K562 (cell line): ENCODE results near the gene PAIP1. TPM values are rescaled to one million over a fixed set of nuclear protein-coding genes. Genes with fewer than 3 reads are reported as not detected.

Experiments used
- C11orf30 ChIP-seq: fragments of 450-650 bp; IDR thresholded peaks from 2 replicates; pipeline ENCODE4 v1.6.1; 2016; ENCODE audit warnings: low read depth, mild to moderate bottlenecking
- CBX1 ChIP-seq: sonication (generic); IDR thresholded peaks from 2 replicates; pipeline ENCODE4 v1.6.1; 2016; ENCODE audit warnings: antibody characterized with exemption, low read depth, mild to moderate bottlenecking
- CBX2 ChIP-seq: fragments of 200-600 bp; sonication (generic); IDR thresholded peaks from one replicate; pipeline ENCODE4 v1.6.1; 2012; ENCODE audit warnings: mild to moderate bottlenecking, low read length, inconsistent platforms; ENCODE audit not compliant: insufficient read depth, poor library complexity, severe bottlenecking
- CCAR2 ChIP-seq: fragments of 200-400 bp; formaldehyde crosslinking; IDR thresholded peaks from 2 replicates; pipeline ENCODE4 v1.6.1; 2017; ENCODE audit warnings: mild to moderate bottlenecking, low read depth, low read length
- CREBBP ChIP-seq: IDR thresholded peaks from one replicate; pipeline ENCODE4 v1.6.1; 2012; ENCODE audit warnings: low read depth, mild to moderate bottlenecking, control low read depth, inconsistent platforms, low read length
- DMBX1 ChIP-seq: fragments of 250-450 bp; sonication (Bioruptor Pico); IDR thresholded peaks from 2 replicates; pipeline ENCODE4 v1.8.0; 2022; ENCODE audit warnings: inconsistent platforms, mild to moderate bottlenecking, moderate library complexity, borderline replicate concordance
- HDGF ChIP-seq: fragments of 450-650 bp; IDR thresholded peaks from 2 replicates; pipeline ENCODE4 v1.6.1; 2016
- HNRNPUL1 ChIP-seq: fragments of 200-400 bp; formaldehyde crosslinking; IDR thresholded peaks from 2 replicates; pipeline ENCODE4 v1.6.1; 2017; ENCODE audit warnings: low read length
- ILK ChIP-seq: fragments of 450-650 bp; IDR thresholded peaks from 2 replicates; pipeline ENCODE4 v1.6.1; 2016; ENCODE audit warnings: missing genetic modification characterization, low read depth, mild to moderate bottlenecking, missing compliant biosample characterization, moderate library complexity, borderline replicate concordance
- MAZ ChIP-seq, 2 experiments: fragments of 450-650 bp in 1 of 2; sonication (generic) in 1 of 2; formaldehyde crosslinking; IDR thresholded peaks in 1 of 2; conservative IDR thresholded peaks in 1 of 2; 2 replicates each; pipeline versions ENCODE4 v1.4.0 to v1.5.0; 2020; ENCODE audit warnings: mild to moderate bottlenecking in 1 of 2, missing genetic modification reagents in 1 of 2
- MCM3 ChIP-seq: fragments of 450-650 bp; IDR thresholded peaks from 2 replicates; pipeline ENCODE4 v1.6.1; 2016
- NFE2L1 ChIP-seq: fragments of 450-650 bp; IDR thresholded peaks from 2 replicates; pipeline ENCODE4 v1.6.1; 2016; ENCODE audit warnings: missing genetic modification characterization, low read depth, mild to moderate bottlenecking, missing compliant biosample characterization, moderate library complexity, borderline replicate concordance
- NR2F6 ChIP-seq: fragments of 450-650 bp; formaldehyde crosslinking; IDR thresholded peaks from 2 replicates; pipeline ENCODE4 v1.4.0; 2020; ENCODE audit warnings: mild to moderate bottlenecking
- RB1 ChIP-seq: fragments of 450-650 bp; IDR thresholded peaks from 2 replicates; pipeline ENCODE4 v1.6.1; 2017; ENCODE audit warnings: low read depth, mild to moderate bottlenecking
- RBBP5 ChIP-seq: fragments of 200-600 bp; sonication (generic); IDR thresholded peaks from 2 replicates; pipeline ENCODE4 v1.6.1; 2012; ENCODE audit warnings: borderline replicate concordance, mild to moderate bottlenecking, low read length, control low read depth, inconsistent platforms; ENCODE audit not compliant: insufficient read depth, poor library complexity, severe bottlenecking
- SIN3B ChIP-seq: fragments of 450-650 bp; IDR thresholded peaks from 2 replicates; pipeline ENCODE4 v1.6.1; 2017; ENCODE audit warnings: low read depth, mild to moderate bottlenecking, moderate library complexity
- ZNF134 ChIP-seq: fragments of 250-450 bp; sonication (Bioruptor Pico); conservative IDR thresholded peaks from 2 replicates; pipeline ENCODE4 v1.4.0; 2020
- ZNF589 ChIP-seq: fragments of 200-800 bp; sonication (Bioruptor generic); IDR thresholded peaks from 2 replicates; pipeline ENCODE4 v1.6.1; 2016; ENCODE audit warnings: low read depth, missing genetic modification characterization, missing compliant biosample characterization
- polyA plus RNA-seq, 8 experiments: library from polyadenylated mRNA; depleted of rRNA in 4 of 8; stranded (reverse) in 5 of 8; unstranded in 3 of 8; fragments of >200 nt; fragmentation: Nextera tagmentation in 2 of 8; fragmentation: Illumina TruSeq in 1 of 8; extraction: Ambion mirVana in 2 of 8; extraction: Trizol in 1 of 8; gene quantifications; 2 replicates each; pipeline versions ENCODE4 v1.2.1 to v1.2.3, GENCODE V29; 2011 to 2014; ENCODE audit warnings: inconsistent platforms in 1 of 8, missing spikeins in 1 of 8
- total RNA-seq, 7 experiments: library from RNA; depleted of rRNA in 6 of 7; stranded (reverse); fragments of >200 nt in 6 of 7; fragmentation: Illumina TruSeq in 2 of 7; extraction: Trizol in 2 of 7; gene quantifications; 2 replicates each; pipeline versions ENCODE4 v1.2.1 to v1.2.3, GENCODE V29; 2011 to 2021; ENCODE audit warnings: low replicate concordance in 1 of 7
- TF ChIP-seq, protein P1 (sequence below): conservative IDR thresholded peaks from 2 replicates; pipeline ENCODE4 v1.6.1; 2011; ENCODE audit warnings: low read depth, mild to moderate bottlenecking, low read length; ENCODE audit not compliant: control insufficient read depth
- TF ChIP-seq, protein P2 (sequence below): fragments of 450-650 bp; conservative IDR thresholded peaks from 2 replicates; pipeline ENCODE4 v1.6.1; 2016; ENCODE audit warnings: missing genetic modification characterization, low read depth, mild to moderate bottlenecking, missing compliant biosample characterization, moderate library complexity
- TF ChIP-seq, protein P3 (sequence below): fragments of 450-650 bp; IDR thresholded peaks from 2 replicates; pipeline ENCODE4 v1.6.1; 2016; ENCODE audit warnings: borderline replicate concordance
- TF ChIP-seq, protein P4 (sequence below), 3 experiments: IDR thresholded peaks in 2 of 3; conservative IDR thresholded peaks in 1 of 3; 2 replicates each; pipeline ENCODE4 v1.5.1; 2011 to 2012; ENCODE audit warnings: low read length in 3 of 3, mild to moderate bottlenecking in 3 of 3, control low read depth in 2 of 3, improper control_type of control experiment in 1 of 3, inconsistent platforms in 1 of 3, low read depth in 1 of 3, mixed read lengths in 1 of 3, moderate library complexity in 1 of 3; ENCODE audit not compliant: insufficient read depth in 2 of 3

PAIP1 gene
- total and polyA plus RNA-seq, 9 of the 15 experiments (the other 6 are each of a cell fraction or from before 2014, with no cell fraction given), result 51.7 to 181 (median 102) TPM

DNA sequence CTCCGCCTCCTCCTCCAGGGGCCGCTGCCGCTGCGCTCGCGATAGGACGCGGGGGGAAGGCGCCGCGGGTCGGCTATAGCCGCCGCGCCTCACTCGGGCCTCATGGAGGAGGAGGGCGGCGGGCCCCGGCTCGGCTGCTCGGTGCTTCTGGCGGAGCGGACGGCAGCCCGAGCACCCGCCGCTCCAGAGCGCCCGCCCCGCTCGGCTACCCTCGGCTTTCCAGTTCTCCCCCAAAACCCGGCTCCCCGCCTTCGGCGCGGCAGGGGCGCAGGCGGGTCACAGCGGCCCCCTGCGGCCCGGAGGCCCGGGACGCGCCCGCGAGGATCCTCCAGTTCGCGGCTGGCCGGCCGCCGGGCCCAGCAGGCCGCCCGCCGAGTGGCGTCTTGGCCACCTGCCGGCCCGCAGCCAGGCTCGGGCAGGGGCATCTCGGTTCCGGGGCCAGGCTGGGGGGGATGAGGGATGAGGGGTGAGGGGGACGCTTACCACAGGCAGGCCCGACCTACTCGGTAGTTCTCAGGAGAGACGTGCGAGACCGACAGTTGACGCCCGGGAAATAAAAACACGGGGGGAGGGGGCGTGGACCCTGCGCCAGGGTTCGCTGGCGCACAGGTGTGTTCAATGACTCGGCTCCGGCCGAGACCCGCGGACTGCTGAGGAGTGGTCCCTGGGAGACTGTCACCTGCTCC, at the start of gene PAIP1 (continued):
- peak; percentile 70; the same call in 1 of the 2 replicates for TF ChIP-seq DMBX1 (CRISPR knock-in tag)
- peak; percentile 88 for TF ChIP-seq SIN3B
- peak; percentile 78 to 96 for TF ChIP-seq MAZ (CRISPR knock-in tag; conservative IDR thresholded peaks at IDR 0.05 in 1 of 2, IDR thresholded peaks at IDR 0.05 in 1 of 2)
- no peak for TF ChIP-seq NR2F6 (CRISPR knock-in tag)
- no peak for TF ChIP-seq HNRNPUL1
- TF ChIP-seq, protein P1, sequence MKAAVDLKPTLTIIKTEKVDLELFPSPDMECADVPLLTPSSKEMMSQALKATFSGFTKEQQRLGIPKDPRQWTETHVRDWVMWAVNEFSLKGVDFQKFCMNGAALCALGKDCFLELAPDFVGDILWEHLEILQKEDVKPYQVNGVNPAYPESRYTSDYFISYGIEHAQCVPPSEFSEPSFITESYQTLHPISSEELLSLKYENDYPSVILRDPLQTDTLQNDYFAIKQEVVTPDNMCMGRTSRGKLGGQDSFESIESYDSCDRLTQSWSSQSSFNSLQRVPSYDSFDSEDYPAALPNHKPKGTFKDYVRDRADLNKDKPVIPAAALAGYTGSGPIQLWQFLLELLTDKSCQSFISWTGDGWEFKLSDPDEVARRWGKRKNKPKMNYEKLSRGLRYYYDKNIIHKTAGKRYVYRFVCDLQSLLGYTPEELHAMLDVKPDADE, result peak; percentile 30; the same call in 1 of the 2 replicates
- no peak for TF ChIP-seq MCM3
- TF ChIP-seq RB1, result peak; percentile 85
- no peak for TF ChIP-seq NFE2L1 (tag)
- TF ChIP-seq CBX1, result peak; percentile 88; the same call in 1 of the 2 replicates
- peak; percentile 79 for TF ChIP-seq RBBP5
- TF ChIP-seq CREBBP, result no peak
- TF ChIP-seq, protein P2, sequence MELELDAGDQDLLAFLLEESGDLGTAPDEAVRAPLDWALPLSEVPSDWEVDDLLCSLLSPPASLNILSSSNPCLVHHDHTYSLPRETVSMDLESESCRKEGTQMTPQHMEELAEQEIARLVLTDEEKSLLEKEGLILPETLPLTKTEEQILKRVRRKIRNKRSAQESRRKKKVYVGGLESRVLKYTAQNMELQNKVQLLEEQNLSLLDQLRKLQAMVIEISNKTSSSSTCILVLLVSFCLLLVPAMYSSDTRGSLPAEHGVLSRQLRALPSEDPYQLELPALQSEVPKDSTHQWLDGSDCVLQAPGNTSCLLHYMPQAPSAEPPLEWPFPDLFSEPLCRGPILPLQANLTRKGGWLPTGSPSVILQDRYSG, result 0 out of 2 replicates have a peak, but pooled peaks have one; percentile 35
- no peak for TF ChIP-seq HDGF
- TF ChIP-seq ILK (tag), result no peak
- peak; percentile 70 for TF ChIP-seq C11orf30
- TF ChIP-seq, protein P3, sequence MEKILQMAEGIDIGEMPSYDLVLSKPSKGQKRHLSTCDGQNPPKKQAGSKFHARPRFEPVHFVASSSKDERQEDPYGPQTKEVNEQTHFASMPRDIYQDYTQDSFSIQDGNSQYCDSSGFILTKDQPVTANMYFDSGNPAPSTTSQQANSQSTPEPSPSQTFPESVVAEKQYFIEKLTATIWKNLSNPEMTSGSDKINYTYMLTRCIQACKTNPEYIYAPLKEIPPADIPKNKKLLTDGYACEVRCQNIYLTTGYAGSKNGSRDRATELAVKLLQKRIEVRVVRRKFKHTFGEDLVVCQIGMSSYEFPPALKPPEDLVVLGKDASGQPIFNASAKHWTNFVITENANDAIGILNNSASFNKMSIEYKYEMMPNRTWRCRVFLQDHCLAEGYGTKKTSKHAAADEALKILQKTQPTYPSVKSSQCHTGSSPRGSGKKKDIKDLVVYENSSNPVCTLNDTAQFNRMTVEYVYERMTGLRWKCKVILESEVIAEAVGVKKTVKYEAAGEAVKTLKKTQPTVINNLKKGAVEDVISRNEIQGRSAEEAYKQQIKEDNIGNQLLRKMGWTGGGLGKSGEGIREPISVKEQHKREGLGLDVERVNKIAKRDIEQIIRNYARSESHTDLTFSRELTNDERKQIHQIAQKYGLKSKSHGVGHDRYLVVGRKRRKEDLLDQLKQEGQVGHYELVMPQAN, result 0 out of 2 replicates have a peak, but pooled peaks have one; percentile 7
- TF ChIP-seq ZNF589 (CRISPR knock-in tag), result no peak; the same call in 1 of the 2 replicates
- TF ChIP-seq ZNF134, result no peak
- TF ChIP-seq, protein P4, sequence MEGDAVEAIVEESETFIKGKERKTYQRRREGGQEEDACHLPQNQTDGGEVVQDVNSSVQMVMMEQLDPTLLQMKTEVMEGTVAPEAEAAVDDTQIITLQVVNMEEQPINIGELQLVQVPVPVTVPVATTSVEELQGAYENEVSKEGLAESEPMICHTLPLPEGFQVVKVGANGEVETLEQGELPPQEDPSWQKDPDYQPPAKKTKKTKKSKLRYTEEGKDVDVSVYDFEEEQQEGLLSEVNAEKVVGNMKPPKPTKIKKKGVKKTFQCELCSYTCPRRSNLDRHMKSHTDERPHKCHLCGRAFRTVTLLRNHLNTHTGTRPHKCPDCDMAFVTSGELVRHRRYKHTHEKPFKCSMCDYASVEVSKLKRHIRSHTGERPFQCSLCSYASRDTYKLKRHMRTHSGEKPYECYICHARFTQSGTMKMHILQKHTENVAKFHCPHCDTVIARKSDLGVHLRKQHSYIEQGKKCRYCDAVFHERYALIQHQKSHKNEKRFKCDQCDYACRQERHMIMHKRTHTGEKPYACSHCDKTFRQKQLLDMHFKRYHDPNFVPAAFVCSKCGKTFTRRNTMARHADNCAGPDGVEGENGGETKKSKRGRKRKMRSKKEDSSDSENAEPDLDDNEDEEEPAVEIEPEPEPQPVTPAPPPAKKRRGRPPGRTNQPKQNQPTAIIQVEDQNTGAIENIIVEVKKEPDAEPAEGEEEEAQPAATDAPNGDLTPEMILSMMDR (IDR thresholded peaks at IDR 0.05 in 2 of 3, conservative IDR thresholded peaks at IDR 0.05 in 1 of 3; ENCODE audit: insufficient read depth in 2 of 3, low read depth in 1 of 3, low read length in 3 of 3), result peak; percentile 61 to 79 (median 68); a peak in 5 of 6 replicates
- TF ChIP-seq CBX2, result no peak
- TF ChIP-seq CCAR2, result no peak
